Liver (tissue), 3 donors: ENCODE results near the gene YPEL4.

Experiments
- FOXA2 ChIP-seq: IDR thresholded peaks from 2 replicates; pipeline ENCODE4 v1.6.1; 2016; ENCODE audit warnings: antibody characterized with exemption
- GABPA ChIP-seq, 2 donors: IDR thresholded peaks in 1 of 2; conservative IDR thresholded peaks in 1 of 2; 2 replicates each; pipeline ENCODE4 v1.6.1; 2016; ENCODE audit warnings: antibody characterized with exemption in 2 of 2, mild to moderate bottlenecking in 1 of 2, moderate library complexity in 1 of 2
- TF ChIP-seq, protein P1 (sequence below): fragments of 150-350 bp; IDR thresholded peaks from 2 replicates; pipeline ENCODE4 v1.5.1; 2017; ENCODE audit warnings: improper control_type of control experiment, low read depth, low read length; ENCODE audit not compliant: missing input control
- TF ChIP-seq, protein P2 (sequence below): IDR thresholded peaks from 2 replicates; pipeline ENCODE4 v1.6.1; 2016; ENCODE audit warnings: antibody characterized with exemption
- donor health status: healthy.
- donor health status: healthy.

DNA sequence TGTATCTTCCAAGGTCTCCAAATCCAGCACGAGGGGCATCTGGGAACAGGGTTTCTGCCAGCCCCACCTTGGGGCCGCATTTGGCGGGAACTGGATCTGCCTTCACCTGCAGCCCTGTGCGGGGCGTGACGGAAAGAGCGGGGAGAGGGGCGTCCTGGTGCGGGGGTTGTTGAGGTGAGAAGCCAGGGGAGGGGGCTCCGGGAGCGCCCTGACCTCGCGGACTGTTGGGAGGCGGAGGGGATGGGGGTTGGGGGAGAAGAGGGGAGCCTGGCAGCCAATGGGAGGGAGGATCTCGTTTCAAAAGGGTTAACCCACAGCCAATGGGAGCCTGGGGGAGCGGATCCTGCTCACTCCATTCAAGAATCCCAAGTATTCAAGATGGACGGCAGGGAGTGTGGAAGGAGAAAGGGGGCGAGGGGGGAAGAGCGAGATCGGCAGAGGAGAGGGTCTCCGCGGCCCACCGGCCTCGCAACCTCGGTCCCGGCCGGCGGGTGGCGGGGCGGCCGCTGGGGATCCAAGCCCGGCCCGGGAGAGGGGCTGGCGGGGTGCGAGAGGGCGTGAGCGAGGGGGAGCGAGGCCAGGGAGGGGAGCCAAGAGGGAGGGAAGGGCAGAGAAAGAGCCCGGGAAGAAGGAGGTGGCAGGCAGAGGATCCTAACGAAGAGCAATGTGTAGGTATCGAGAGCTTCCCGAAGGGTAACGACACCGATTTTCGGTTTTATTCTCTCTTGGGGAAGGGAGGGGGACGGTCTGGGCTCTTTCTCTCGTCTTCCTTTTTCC lies 11.5 kb downstream of the YPEL4 start:
- TF ChIP-seq, protein P1, sequence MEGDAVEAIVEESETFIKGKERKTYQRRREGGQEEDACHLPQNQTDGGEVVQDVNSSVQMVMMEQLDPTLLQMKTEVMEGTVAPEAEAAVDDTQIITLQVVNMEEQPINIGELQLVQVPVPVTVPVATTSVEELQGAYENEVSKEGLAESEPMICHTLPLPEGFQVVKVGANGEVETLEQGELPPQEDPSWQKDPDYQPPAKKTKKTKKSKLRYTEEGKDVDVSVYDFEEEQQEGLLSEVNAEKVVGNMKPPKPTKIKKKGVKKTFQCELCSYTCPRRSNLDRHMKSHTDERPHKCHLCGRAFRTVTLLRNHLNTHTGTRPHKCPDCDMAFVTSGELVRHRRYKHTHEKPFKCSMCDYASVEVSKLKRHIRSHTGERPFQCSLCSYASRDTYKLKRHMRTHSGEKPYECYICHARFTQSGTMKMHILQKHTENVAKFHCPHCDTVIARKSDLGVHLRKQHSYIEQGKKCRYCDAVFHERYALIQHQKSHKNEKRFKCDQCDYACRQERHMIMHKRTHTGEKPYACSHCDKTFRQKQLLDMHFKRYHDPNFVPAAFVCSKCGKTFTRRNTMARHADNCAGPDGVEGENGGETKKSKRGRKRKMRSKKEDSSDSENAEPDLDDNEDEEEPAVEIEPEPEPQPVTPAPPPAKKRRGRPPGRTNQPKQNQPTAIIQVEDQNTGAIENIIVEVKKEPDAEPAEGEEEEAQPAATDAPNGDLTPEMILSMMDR: no peak
- TF ChIP-seq, protein P2, sequence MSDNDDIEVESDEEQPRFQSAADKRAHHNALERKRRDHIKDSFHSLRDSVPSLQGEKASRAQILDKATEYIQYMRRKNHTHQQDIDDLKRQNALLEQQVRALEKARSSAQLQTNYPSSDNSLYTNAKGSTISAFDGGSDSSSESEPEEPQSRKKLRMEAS: no peak
- TF ChIP-seq FOXA2: no peak
- TF ChIP-seq GABPA (IDR thresholded peaks at IDR 0.05 in 1 of 2, conservative IDR thresholded peaks at IDR 0.05 in 1 of 2): no peak
